Glutamatergic neuron (in vitro differentiated cells): ENCODE data around the gene SERPINA3. TPM values are rescaled to one million over a fixed set of nuclear protein-coding genes. Genes with fewer than 3 reads are reported as not detected.

Experiments
- DNase-seq: peaks from one replicate; pipeline ENCODE4 v3.0.0; 2022
- H3K27ac Mint-ChIP-seq: one replicate; pipeline ENCODE4 v1.8.0; 2020; ENCODE audit warnings: mild to moderate bottlenecking, mixed read lengths, inconsistent platforms; ENCODE audit not compliant: unreplicated experiment
- H3K27me3 Mint-ChIP-seq: one replicate; pipeline ENCODE4 v1.8.0; 2020; ENCODE audit warnings: mild to moderate bottlenecking, moderate library complexity, mixed read lengths, inconsistent platforms; ENCODE audit not compliant: unreplicated experiment
- H3K36me3 Mint-ChIP-seq: one replicate; pipeline ENCODE4 v1.8.0; 2020; ENCODE audit warnings: mild to moderate bottlenecking, mixed read lengths, inconsistent platforms; ENCODE audit not compliant: unreplicated experiment
- H3K4me1 Mint-ChIP-seq: one replicate; pipeline ENCODE4 v1.8.0; 2020; ENCODE audit warnings: mild to moderate bottlenecking, low read depth, mixed read lengths, inconsistent platforms; ENCODE audit not compliant: unreplicated experiment
- H3K4me3 Mint-ChIP-seq: one replicate; pipeline ENCODE4 v1.8.0; 2020; ENCODE audit warnings: mild to moderate bottlenecking, mixed read lengths, inconsistent platforms; ENCODE audit not compliant: unreplicated experiment
- H3K9me3 Mint-ChIP-seq: one replicate; pipeline ENCODE4 v1.8.0; 2020; ENCODE audit warnings: mild to moderate bottlenecking, moderate library complexity, mixed read lengths, inconsistent platforms; ENCODE audit not compliant: unreplicated experiment
- CTCF ChIP-seq: fragments of 200-600 bp; sonication (generic); IDR thresholded peaks from one replicate; pipeline ENCODE4 v1.5.0; 2021; ENCODE audit not compliant: partially characterized antibody, unreplicated experiment
- total RNA-seq: library from RNA; stranded (reverse); fragmentation: NEBNext Ultra II Directional; extraction: Animal tissue kit (Norgen Biotek cat#: 25700); gene quantifications from one replicate; pipeline ENCODE4 v1.2.1, GENCODE V29; 2021; ENCODE audit not compliant: unreplicated experiment

Gene SERPINA3
- total RNA-seq, 1 donor from 2014 or later, result not detected

DNA sequence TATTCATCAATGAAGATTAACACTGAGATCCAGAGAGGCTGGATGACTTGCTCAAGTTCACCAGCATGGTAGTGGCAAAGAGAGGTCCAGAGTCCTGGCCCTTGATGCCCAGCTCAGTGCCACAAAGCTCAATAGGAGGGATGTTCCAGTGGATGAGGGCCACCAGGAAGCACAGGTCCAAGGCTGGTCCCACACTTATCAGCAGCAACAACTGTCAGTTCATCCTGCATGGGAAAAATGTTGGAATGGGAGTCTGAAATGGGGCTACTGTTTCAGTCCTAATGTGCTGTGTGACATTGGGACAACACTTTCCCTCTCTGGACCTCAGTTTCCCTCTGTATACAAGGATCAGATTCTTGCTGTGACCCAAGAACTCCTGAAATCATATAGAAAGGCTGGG lies 19.7 kb upstream of the SERPINA3 start:
- H3K27ac Mint-ChIP-seq, result no peak overlapping the region
- no peak for TF ChIP-seq CTCF
- DNase-seq, result no peak
- H3K9me3 Mint-ChIP-seq, result peaks cover 3% of the 10 kb centered on the region
- H3K27me3 Mint-ChIP-seq, result peaks cover 6% of the 10 kb centered on the region
- no peak overlapping the region for H3K4me3 Mint-ChIP-seq
- H3K4me1 Mint-ChIP-seq, result no peaks in the 10 kb centered on the region
- peaks cover 12% of the 10 kb centered on the region for H3K36me3 Mint-ChIP-seq

DNA sequence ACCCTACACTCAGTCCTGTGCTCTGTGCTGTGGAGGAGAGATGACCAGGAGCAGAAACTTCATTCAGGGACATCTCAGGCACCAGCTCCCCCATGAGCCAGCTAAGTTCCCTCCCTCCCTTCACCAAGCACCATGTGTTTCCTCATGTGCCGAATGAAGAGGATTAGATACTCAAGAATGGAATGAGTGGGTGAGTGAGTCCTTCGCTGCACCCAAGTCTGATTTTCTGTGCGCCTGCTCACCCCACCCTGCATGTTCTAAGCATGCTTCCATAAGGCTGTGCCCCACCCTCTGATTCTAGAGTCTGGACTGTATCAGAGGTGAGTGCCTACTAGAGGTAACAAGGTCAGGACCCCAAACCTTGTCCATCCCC lies 18.8 kb upstream of the SERPINA3 start:
- Mint-ChIP-seq H3K9me3 (peaks cover 3% of the 10 kb centered on the region), H3K4me3 (no peak overlapping the region), H3K4me1 (no peaks in the 10 kb centered on the region), H3K36me3 (peaks cover 12% of the 10 kb centered on the region), H3K27ac (no peak overlapping the region), H3K27me3 (peaks cover 6% of the 10 kb centered on the region)
- TF ChIP-seq CTCF, result no peak
- no peak for DNase-seq

DNA sequence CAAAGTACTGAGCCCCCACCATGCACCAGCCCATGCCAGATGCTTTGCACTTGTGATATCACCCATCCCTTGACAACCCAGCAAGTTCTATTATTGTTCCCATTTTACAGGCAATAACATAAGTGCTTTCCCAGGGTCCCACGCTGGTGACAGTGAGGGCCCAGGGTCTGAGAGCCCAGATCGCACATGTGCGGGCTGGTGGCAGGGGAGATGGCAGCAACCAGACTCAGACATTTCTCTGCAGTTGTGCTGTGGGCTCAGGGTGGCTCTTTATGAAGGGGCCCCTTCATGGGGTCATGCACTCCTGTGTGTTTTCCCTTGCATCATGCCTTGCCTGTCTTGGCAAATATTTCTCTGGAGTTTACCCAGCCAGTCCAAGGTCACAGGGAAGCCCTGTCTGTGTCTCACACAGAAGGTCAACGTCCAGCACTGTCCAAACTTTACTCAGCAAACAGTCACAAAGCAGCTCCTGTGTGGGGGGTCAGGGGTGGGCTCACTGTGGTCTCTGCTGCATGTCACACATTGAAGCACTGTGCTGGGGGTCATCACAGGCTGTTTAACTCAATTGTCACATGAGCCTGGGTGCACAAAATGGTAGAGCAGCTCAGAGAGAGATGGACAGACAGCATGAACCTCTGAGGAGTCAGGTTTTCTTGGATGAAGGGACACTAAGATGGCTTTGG lies 18.3 kb upstream of the SERPINA3 start:
- Mint-ChIP-seq H3K27ac (no peak overlapping the region), H3K27me3 (peaks cover 6% of the 10 kb centered on the region), H3K36me3 (peaks cover 12% of the 10 kb centered on the region), H3K9me3 (peaks cover 4% of the 10 kb centered on the region), H3K4me1 (no peaks in the 10 kb centered on the region), H3K4me3 (no peak overlapping the region)
- TF ChIP-seq CTCF, result no peak
- DNase-seq, result no peak

- no peak for TF ChIP-seq CTCF
- DNase-seq, result no peak
- peaks cover 4% of the 10 kb centered on the region for H3K9me3 Mint-ChIP-seq
- peaks cover 12% of the 10 kb centered on the region for H3K36me3 Mint-ChIP-seq
- H3K4me1 Mint-ChIP-seq, result no peaks in the 10 kb centered on the region
- H3K27me3 Mint-ChIP-seq, result peaks cover 8% of the 10 kb centered on the region
- no peak overlapping the region for H3K27ac Mint-ChIP-seq
- no peak overlapping the region for H3K4me3 Mint-ChIP-seq
Observed at GRCh38 chr14:94594441-94594840, 17.8 kb upstream of the SERPINA3 start.

DNA sequence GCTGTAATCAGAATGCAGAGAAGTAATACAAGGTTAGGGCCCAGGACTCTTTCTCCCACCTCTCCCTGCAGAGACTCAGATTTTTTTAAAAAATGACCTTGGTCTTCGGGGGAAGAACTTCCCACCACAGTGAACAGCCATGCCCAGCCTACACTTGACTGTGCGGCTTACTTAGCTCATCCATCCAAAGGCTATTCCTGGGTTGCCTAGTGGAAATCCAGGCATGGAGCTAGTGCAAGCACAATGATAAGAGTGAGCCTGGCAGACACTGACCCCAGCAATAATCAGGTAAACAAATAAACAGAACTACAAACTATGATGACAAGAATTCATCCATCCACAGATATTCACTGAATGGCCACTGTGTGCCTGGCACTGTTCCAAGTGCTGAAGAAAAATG lies 16.3 kb upstream of the SERPINA3 start:
- H3K4me3 Mint-ChIP-seq, result no peak overlapping the region
- peaks cover 8% of the 10 kb centered on the region for H3K36me3 Mint-ChIP-seq
- no peak overlapping the region for H3K27ac Mint-ChIP-seq
- DNase-seq, result no peak
- no peak for TF ChIP-seq CTCF
- peaks cover 7% of the 10 kb centered on the region for H3K27me3 Mint-ChIP-seq
- H3K9me3 Mint-ChIP-seq, result peaks cover 2% of the 10 kb centered on the region
- no peaks in the 10 kb centered on the region for H3K4me1 Mint-ChIP-seq
